ENCODE data around the gene PPHLN1.
"Not testable (repeated sequence)": the region's sequence is repeated elsewhere in the genome, so short reads cannot be mapped to it uniquely, and the experiment has no call there.

PPHLN1 gene

DNA sequence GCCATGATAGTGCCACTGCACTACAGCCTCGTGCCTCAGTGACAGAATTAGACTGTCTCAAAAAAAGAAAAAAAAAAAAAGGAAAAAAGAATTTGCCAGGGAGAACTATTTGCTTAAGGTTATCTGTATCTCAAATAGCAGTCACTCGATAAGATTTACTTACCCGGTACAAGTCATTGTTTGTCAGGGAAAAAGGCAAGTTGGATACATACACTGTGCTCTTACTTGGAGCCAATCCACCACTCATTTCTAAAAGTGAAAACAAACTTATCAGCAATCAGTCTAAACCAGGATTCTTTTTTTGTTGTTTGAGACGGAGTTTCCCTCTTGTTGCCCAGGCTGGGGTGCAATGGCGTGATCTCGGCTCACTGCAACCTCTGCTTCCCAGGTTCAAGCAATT is 2.1 kb upstream of the PPHLN1 start:
- no peaks in the 10 kb centered on the region for H3K36me3 ChIP-seq (replicated peaks)
- DNase-seq, result no peak

DNA sequence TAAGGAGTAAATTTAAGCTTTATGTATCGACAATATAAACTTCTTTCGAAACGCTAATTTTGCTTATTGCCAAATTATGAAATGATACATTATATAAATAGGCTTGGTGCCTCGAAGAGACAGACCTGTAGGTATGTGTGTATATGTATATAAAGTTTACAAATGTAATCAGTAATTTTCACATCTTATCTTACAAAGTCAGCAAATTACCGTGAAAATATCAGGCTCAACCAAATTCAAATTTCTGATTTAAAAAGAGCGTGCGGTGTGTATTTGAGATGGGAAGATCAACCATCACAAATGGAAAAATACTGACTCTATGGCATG is 678 bp upstream of the PPHLN1 start:
- Histone ChIP-seq H3K36me3 (replicated peaks) (no peaks in the 10 kb centered on the region), H3K4me3 (ENCODE audit: low read depth, low read length) (peak overlapping the region; percentile 86), H3K27ac (peak overlapping the region; percentile 55), H3K27me3 (replicated peaks) (no peaks in the 10 kb centered on the region)
- TF ChIP-seq CTCF (IDR thresholded peaks at IDR 0.05; ENCODE audit: low read depth, low read length, missing control alignments), result no peak
- DNase-seq, result no peak
- in situ Hi-C loops (cut with HindIII; ENCODE audit: low pct_ligation_motif_present, low sequenced_read_pairs), result no loop called here

More for the DNA sequence above, 2.1 kb upstream of the PPHLN1 start:
- Histone ChIP-seq H3K27ac (no peak overlapping the region), H3K27me3 (replicated peaks) (no peaks in the 10 kb centered on the region), H3K4me3 (ENCODE audit: low read depth, low read length) (no peak overlapping the region)
- in situ Hi-C loops (cut with HindIII; ENCODE audit: low pct_ligation_motif_present, low sequenced_read_pairs), result no loop called here
- no peak for TF ChIP-seq CTCF (IDR thresholded peaks at IDR 0.05; ENCODE audit: low read depth, low read length, missing control alignments)

DNA sequence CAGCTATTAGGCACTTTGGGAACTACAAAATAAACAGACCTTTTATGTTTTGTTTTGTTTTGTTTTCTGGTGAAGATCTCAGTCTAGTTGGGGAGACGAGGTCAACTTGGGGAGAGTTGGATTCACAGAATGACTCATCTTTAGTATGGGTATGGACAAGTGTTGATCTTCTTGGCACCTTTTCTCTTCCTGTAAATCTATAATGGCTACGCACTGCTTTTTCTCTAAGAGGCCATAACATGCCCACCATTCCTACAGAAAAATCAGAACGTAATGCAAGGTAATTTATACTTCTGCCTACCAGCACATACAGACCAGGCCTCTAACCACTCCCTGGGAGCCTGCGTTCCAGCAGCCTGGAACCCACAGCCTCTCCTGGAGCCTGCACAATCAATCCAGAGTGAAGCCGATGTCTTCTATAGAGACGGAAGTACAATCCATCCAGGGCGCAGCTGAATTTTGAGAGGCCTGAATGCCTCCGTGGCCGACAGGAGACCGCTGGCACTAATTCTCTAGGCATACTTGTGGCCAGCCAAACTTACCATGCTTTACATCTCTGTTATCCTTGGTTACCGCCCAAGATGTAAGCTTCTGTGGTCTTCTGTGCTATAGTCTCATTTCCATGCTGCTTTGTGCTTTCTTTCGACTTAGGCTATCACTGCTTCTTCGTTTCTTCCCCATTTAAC is 717 bp downstream of the PPHLN1 start:
- H3K27me3 ChIP-seq (replicated peaks), result no peaks in the 10 kb centered on the region
- TF ChIP-seq CTCF (IDR thresholded peaks at IDR 0.05; ENCODE audit: low read depth, low read length, missing control alignments), result no peak

DNA sequence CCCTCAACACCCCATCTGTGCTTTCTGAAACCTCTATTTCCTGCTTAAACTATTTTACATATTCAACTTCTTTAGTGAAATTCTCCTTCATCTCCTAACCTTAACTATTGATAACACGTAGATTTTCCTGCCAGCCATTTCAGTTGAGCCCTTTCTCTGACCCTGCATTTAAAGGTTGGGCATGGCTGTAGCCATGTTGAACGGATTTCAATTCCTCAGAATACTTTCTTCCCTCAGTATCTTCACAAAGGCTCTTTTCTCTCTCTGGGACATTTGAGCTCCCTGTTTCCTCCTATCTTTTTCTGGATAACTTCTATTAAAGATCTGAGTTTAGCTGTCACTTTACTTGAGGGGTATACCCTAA is 1.2 kb downstream of the PPHLN1 start:
- Histone ChIP-seq H3K27ac (peak overlapping the region; percentile 55), H3K4me3 (ENCODE audit: low read depth, low read length) (peak overlapping the region; percentile 86), H3K27me3 (replicated peaks) (no peaks in the 10 kb centered on the region), H3K36me3 (replicated peaks) (no peaks in the 10 kb centered on the region)
- no peak for TF ChIP-seq CTCF (IDR thresholded peaks at IDR 0.05; ENCODE audit: low read depth, low read length, missing control alignments)
- no peak for DNase-seq
- in situ Hi-C loops (cut with HindIII; ENCODE audit: low pct_ligation_motif_present, low sequenced_read_pairs), result no loop called here

More for the DNA sequence above, 717 bp downstream of the PPHLN1 start:
- in situ Hi-C loops (cut with HindIII; ENCODE audit: low pct_ligation_motif_present, low sequenced_read_pairs), result no loop called here
- Histone ChIP-seq H3K4me3 (ENCODE audit: low read depth, low read length) (peak overlapping the region; percentile 86), H3K27ac (peak overlapping the region; percentile 55), H3K36me3 (replicated peaks) (no peaks in the 10 kb centered on the region)
- peak; percentile 26 for DNase-seq

DNA sequence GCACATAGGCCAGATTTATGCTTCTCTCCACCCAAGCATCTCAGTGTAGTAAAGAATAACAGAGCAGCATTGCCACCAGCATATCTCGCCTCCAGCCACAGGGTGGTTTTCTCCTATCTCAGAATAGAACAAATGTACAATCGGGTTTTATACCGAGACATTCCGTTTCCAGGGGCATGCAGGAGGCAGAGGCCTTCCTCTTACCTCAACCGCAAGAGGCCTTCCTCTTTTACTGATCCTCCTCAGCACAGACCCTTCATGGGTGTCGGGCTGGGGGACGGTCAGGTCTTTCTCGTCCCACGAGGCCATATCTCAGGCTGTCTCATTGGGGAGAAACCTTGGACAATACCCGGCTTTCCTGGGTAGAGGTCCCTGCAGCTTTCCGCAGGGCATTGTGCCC is 4.1 kb downstream of the PPHLN1 start:
- in situ Hi-C loops (cut with HindIII; ENCODE audit: low pct_ligation_motif_present, low sequenced_read_pairs); H3K27ac ChIP-seq; H3K4me3 ChIP-seq (ENCODE audit: low read depth, low read length); H3K36me3 ChIP-seq (replicated peaks); H3K27me3 ChIP-seq (replicated peaks); DNase-seq: not testable (repeated sequence)

DNA sequence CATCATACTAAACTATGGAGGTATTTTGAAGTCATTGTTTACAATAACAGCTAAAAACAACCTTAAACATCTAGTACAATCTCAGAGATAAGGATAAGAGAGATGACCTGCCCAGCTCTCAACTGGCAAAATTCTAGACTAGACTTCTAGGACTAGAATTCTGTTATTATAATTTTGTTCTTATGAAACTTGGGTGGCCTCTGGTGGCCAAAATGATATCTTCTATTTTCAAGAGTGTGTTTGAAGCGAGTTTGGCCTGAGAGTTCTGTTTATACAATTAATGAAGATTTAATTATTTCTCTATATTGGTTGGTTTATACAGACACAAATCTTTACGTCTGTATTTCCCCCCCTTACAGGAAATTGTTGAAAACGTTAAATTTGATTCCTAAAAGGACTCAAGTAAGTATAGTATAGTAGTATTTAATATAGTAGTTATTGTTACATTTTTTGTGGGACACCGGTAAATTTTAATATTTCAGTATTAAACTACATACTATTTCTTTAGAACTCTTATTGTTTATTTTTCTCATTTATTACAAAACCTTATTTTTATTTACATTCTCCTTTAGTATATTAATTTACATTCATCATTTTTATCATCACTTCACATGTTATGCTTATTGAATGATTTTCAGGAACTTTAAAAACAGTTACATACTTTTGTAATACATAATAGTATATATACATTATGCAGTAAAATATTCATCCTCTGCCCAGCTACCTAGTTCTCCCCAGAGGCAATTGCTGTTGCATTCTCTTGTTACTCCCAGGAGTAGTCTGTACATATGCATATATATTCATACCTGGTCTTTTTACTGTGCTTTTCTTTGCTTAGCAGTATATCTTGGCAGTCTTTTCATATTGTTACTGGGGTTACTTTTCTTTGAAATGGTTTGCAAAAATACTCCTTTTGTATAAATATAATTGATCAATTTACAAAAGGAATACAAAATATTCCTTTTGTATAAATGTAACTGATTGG is 6.6 kb downstream of the PPHLN1 start:
- in situ Hi-C loops (cut with HindIII; ENCODE audit: low pct_ligation_motif_present, low sequenced_read_pairs), result no loop called here
- peak; percentile 42 for DNase-seq
- no peak overlapping the region for H3K27ac ChIP-seq

More for the DNA sequence above, 6.6 kb downstream of the PPHLN1 start:
- Histone ChIP-seq H3K4me3 (ENCODE audit: low read depth, low read length) (no peak overlapping the region), H3K36me3 (replicated peaks) (peaks cover 4% of the 10 kb centered on the region), H3K27me3 (replicated peaks) (no peaks in the 10 kb centered on the region)
- peak; percentile 59 for TF ChIP-seq CTCF (IDR thresholded peaks at IDR 0.05; ENCODE audit: low read depth, low read length, missing control alignments)
